Esophagus (tissue), 2 donors: ENCODE data around the gene KRR1. TPM values are rescaled to one million over a fixed set of nuclear protein-coding genes. Genes with fewer than 3 reads are reported as not detected.

ENCODE experiments used
- H3K27ac ChIP-seq, 2 donors: one replicate each; pipeline ENCODE4 v1.5.1; 2013; ENCODE audit warnings: low read depth in 2 of 2, mild to moderate bottlenecking in 2 of 2, inconsistent platforms in 1 of 2, low read length in 1 of 2, moderate library complexity in 1 of 2
- H3K27me3 ChIP-seq, 2 donors: one replicate each; pipeline ENCODE4 v1.6.1; 2013; ENCODE audit warnings: low read length in 2 of 2, control low read depth in 1 of 2, mild to moderate bottlenecking in 1 of 2; ENCODE audit not compliant: insufficient read depth in 2 of 2, control insufficient read depth in 1 of 2
- H3K36me3 ChIP-seq, 2 donors: one replicate each; pipeline ENCODE4 v1.6.1; 2013; ENCODE audit warnings: low read length in 1 of 2; ENCODE audit not compliant: control insufficient read depth in 2 of 2, insufficient read depth in 2 of 2
- H3K4me1 ChIP-seq, 2 donors: one replicate each; pipeline ENCODE4 v1.6.1; 2013; ENCODE audit warnings: low read length in 1 of 2; ENCODE audit not compliant: control insufficient read depth in 2 of 2, insufficient read depth in 2 of 2
- H3K4me3 ChIP-seq, 2 donors: one replicate each; pipeline ENCODE4 v1.5.1; 2013; ENCODE audit warnings: low read length in 2 of 2, mild to moderate bottlenecking in 2 of 2, low read depth in 1 of 2, moderate library complexity in 1 of 2
- H3K9me3 ChIP-seq, 2 donors: one replicate each; pipeline ENCODE4 v1.6.1; 2013; ENCODE audit warnings: mild to moderate bottlenecking in 2 of 2, low read depth in 1 of 2, low read length in 1 of 2, moderate library complexity in 1 of 2; ENCODE audit not compliant: control insufficient read depth in 2 of 2, insufficient read depth in 1 of 2
- WGBS, 2 donors: extraction: QIAGEN DNeasy Blood & Tissue Kit; methylation state at CpG; one replicate each; pipeline ENCODE4 v1.1.7; 2013; 5-methylcytosine and 5-hydroxymethylcytosine counted together
- polyA plus RNA-seq, 2 donors: library from polyadenylated mRNA; stranded (reverse); fragments of 200-250 nt; gene quantifications; one replicate each; pipeline ENCODE4 v1.2.3, GENCODE V29; 2013
- donor health status: healthy with polysubstance abuse.
- donor health status: Bipolar disorder and iron deficiency.

KRR1 gene
- polyA plus RNA-seq, 2 donors = 22.3 to 22.6 TPM

DNA sequence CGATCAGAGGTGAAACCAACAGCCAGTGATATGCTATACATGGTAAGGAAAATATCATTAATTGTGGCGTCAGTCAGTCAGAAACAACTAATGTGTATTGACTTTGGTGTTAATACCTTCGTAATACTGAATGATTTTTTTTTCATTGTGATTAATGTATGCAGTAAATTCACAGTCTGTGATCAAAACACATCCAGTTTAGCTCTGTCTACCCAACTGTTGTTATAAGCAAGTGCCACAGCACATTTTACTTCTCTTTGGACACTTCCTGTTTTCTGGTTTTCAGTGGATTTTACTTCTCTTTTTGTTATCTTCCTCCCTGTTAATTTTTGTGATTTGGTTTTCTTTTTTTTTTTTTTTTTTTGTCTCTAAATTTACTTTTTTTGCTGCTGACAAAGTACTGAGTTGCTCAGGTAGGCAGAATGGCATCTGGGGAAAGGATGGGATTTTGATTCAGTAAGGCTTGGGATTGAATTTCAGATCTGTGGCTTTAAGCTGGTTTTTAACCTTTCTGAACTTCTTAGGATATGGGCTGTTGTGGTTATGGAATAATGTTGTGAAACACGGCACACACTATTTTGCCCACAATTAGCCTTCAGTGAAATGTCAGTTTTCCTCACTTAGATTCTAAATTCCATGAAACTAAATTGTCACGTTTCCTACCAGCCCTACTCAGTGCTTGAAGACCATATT, 30.2 kb downstream of the KRR1 start:
- Histone ChIP-seq H3K27ac (peak overlapping the region in 1 of 2 donors; percentile 67), H3K4me3 (peak overlapping the region; percentile 20 to 55)
- 26 to 31% methylated on average over 5 of the region's 5 CpGs for WGBS, 2 donors

DNA sequence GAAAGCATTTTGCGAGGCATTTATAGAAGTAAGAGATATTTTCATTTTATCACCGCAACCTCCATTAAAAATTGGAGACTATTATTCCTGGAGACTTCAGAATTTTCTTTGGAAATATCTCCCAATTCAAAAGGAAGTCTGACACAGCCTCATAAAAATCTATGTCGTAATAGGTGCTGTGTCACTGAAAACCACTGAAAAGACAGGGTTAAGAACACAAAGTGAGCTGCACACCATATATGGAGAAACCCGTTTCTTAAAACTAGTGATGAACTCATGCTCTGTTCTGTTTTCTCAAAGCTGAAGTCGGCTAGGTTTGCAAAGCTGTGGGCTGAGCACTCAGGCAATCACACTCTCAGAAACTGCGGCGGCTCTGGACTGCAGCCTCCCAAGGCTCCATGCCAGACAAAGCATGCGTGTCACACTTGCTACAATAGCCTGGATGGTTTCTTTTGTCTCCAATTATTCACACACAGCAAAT, 30.9 kb downstream of the KRR1 start, which contains the start of gene GLIPR1:
TSS of gene GLIPR1 (plus strand) at position 287 of the 481 bp plus-strand sequence. CDS start at position 413, 126 bp downstream.
- no peaks in the 10 kb centered on the region for H3K27me3 ChIP-seq
- H3K9me3 ChIP-seq = no peaks in the 10 kb centered on the region
- H3K36me3 ChIP-seq = no peaks in the 10 kb centered on the region
- no peaks in the 10 kb centered on the region for H3K4me1 ChIP-seq
- H3K4me3 ChIP-seq = peak within 1 kb of the TSS; percentile 20 to 55
- 16 to 18% methylated on average over 8 of the region's 8 CpGs for WGBS, 2 donors
- peak within 1 kb of the TSS; percentile 81 to 86 for H3K27ac ChIP-seq

More for the DNA sequence above, 30.2 kb downstream of the KRR1 start:
- Histone ChIP-seq H3K36me3 (no peaks in the 10 kb centered on the region), H3K4me1 (no peaks in the 10 kb centered on the region), H3K9me3 (no peaks in the 10 kb centered on the region), H3K27me3 (no peaks in the 10 kb centered on the region)

DNA sequence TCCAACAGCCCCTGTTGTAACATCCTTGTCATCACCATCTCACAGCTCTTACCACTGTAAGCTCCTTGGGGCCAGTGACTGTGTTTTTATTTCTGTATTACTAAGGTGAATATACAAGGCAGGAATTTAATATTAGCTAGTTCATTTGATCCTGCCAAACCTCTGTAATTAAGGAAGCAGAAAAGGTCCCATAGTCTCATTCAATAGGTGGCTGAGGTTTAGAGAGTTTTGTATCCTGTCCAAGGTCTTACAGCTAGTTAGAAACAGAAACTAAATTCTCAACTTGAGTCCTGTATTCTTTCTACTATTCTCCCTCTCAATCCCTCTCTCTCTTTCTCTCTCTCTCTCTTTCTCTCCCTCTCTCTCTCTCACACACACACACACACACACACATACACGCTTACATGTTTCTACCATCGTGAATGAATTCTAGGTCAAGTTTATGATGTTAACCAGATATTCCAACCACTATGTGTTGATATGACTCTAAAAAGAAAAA, 31.4 kb downstream of the KRR1 start:
- no peaks in the 10 kb centered on the region for H3K36me3 ChIP-seq
- H3K9me3 ChIP-seq = no peaks in the 10 kb centered on the region
- no peaks in the 10 kb centered on the region for H3K27me3 ChIP-seq
- peak overlapping the region; percentile 42 to 81 for H3K27ac ChIP-seq
- H3K4me3 ChIP-seq = peak overlapping the region in 1 of 2 donors; percentile 55
- WGBS, 2 donors = 16 to 24% methylated on average over 2 of the region's 2 CpGs
- H3K4me1 ChIP-seq = no peaks in the 10 kb centered on the region

DNA sequence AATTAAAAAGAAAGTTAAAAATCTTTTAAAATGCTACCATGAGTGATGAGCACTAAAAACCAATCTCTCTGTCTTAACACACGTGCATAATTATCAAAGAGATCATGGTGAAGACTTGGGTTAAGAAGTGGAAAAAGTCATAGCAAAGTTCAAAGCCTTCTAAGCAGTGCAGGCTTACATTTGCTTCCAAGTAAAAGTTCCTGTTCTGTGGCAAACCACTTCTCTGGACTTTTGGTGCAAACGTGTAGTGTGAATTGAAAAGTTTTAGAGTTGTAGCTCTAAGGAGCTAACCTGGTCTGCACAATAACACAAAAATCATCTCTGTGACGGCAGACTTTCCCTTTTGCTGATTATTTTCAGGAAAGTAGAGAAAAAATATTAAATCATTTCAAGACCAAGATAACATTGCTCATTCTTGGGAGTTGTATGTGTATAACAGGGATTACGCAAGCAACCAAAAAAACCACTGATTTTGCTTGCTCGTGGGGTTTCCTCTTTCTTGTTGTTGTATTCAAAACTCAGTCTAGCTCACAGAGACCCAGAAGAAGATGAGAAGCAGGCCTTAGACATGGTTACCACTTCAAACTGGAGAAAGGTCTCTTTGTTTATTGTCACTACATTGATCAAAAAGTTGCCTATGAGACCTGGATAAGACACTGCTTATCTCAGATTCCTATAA, 33.2 kb downstream of the KRR1 start:
- Histone ChIP-seq H3K4me3 (no peak overlapping the region), H3K27me3 (no peaks in the 10 kb centered on the region), H3K4me1 (no peaks in the 10 kb centered on the region), H3K9me3 (no peaks in the 10 kb centered on the region), H3K27ac (no peak overlapping the region), H3K36me3 (no peaks in the 10 kb centered on the region)
- WGBS, 2 donors = 64% methylated on average over 5 of the region's 5 CpGs

DNA sequence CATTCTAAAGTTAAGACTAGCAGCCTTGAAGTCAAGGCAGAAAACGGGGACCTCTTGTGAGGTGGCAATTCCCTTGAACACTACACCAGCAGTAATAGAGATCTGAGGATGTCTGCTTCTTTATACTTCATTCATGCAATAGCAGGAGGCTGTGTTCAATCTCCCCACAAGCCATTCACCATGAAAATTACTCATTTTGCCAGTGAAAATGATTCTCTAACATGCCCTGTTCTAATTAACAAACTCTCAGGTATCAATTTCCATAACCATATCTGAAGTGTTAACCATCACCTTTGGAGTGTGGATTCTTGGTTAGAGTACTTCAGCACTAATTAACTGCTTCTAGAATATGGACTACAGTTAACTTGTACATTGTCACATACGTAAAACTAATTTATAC, 34.3 kb downstream of the KRR1 start:
- H3K36me3 ChIP-seq = no peaks in the 10 kb centered on the region
- no peaks in the 10 kb centered on the region for H3K9me3 ChIP-seq
- 70 to 78% methylated on average over 2 of the region's 2 CpGs for WGBS, 2 donors
- H3K4me3 ChIP-seq = no peak overlapping the region
- H3K27me3 ChIP-seq = no peaks in the 10 kb centered on the region
- no peaks in the 10 kb centered on the region for H3K4me1 ChIP-seq
- no peak overlapping the region for H3K27ac ChIP-seq

DNA sequence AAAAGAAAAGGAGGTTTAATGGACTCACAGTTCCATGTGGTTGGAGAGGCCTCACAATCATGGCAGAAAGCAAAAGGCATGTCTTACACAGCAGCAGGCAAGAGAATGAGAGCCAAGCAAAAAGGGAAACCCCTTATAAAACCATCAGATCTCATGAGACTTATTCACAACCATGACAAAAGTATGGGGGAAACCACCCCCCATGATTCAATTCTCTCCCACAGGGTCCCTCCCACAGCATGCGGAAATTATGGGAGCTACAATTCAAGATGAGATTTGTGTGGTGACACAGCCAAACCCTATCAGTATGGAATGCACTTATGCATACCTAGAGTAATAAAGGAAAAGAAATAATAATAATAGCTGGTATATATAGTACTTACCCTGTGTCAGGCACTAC, 35.3 kb downstream of the KRR1 start:
- no peaks in the 10 kb centered on the region for H3K27me3 ChIP-seq
- H3K4me3 ChIP-seq = no peak overlapping the region
- no peaks in the 10 kb centered on the region for H3K36me3 ChIP-seq
- H3K27ac ChIP-seq = no peak overlapping the region
- no peaks in the 10 kb centered on the region for H3K4me1 ChIP-seq
- WGBS, 2 donors = 88 to 96% methylated on average over 1 of the region's 1 CpG
- no peaks in the 10 kb centered on the region for H3K9me3 ChIP-seq

DNA sequence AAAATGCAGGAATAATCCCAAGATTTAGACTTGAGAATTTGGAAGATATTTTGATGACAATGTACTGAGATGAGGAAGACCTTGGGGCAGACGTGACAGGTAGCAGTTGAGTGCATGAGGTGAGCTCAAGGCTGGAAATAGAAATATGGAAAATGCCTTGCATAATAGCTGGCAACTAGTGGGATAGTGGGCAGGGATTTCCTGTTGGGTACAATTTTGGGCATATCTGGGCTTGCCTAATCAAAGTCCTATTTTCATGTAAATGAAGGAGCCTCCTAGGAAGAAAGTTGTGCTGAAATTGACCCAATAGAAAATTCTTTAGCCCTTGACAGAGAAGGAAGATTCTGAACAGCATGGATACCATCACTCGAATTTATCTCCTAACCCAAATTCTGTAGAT, 37.3 kb downstream of the KRR1 start:
- no peaks in the 10 kb centered on the region for H3K9me3 ChIP-seq
- H3K36me3 ChIP-seq = no peaks in the 10 kb centered on the region
- no peak overlapping the region for H3K27ac ChIP-seq
- H3K4me1 ChIP-seq = no peaks in the 10 kb centered on the region
- H3K27me3 ChIP-seq = no peaks in the 10 kb centered on the region
- 52 to 69% methylated on average over 2 of the region's 2 CpGs for WGBS, 2 donors
- H3K4me3 ChIP-seq = no peak overlapping the region

DNA sequence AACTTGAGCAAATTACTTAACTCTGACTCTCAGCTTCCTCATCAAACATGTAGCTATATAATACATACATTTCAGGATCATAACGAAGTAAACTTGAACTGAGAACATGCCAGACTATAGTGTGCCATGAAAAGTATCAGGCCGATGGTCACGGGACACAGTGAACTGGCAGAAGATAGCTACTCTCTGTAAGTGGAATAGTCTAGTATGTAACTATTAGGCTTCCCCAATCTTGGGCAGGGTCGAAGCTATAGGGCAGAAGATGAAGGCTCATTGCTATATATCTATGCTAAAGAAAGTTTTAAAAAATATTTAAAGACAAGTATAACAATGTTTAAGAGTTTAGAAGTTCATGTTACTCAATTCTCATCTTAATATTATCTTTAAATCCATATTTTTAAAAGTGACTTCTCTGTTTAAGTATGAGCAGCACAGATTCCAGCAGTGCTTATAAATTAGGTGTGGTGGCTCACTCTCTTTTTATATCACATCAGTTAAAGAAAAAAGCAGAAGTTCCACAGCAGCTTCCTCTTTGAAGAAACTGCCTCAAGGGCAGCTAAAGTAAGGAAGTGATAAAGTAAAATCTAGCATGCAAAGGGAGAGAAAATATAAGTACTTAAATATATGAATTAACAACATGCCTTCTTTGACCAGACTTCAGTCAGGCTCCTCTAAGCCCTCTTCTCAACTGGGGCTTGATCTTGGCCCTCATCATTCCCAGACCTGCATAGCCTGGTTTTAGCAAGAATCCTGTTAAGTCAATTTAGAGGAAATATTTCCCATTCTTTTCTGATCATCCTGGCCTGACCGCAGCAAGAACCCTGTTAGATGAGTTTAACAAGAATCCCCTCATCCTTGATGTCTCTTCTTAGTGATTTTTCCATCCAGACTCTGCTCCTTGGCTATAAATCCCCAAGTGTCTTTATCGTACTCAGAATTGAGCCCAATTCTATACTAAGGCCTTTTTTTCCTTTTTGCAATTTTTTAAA, 39.2 kb downstream of the KRR1 start:
- 81 to 85% methylated on average over 6 of the region's 6 CpGs for WGBS, 2 donors
- Histone ChIP-seq H3K4me1 (no peaks in the 10 kb centered on the region), H3K27me3 (no peaks in the 10 kb centered on the region), H3K9me3 (no peaks in the 10 kb centered on the region), H3K36me3 (no peaks in the 10 kb centered on the region), H3K27ac (no peak overlapping the region), H3K4me3 (no peak overlapping the region)

DNA sequence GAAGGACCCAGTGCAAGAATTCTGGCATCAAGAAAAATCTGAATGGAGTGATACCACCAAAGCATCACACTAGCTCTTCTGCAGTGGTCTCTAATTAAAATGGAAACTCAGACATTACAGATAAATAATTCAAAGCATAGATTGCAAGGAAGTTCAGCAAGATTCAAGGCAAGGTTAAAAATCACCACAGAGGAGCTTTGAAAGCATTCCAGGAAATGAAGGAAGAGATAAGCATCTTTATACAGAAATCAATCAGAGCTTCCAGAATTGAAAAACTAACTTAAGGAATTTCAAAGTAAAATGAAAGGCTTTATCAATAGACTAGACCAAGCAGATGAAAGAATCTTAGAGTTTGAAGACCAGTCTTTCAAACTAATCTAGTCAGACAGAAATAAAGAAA, 51.2 kb downstream of the KRR1 start:
- Histone ChIP-seq H3K27me3 (no peaks in the 10 kb centered on the region), H3K4me3 (no peak overlapping the region), H3K9me3 (no peaks in the 10 kb centered on the region), H3K36me3 (no peaks in the 10 kb centered on the region), H3K27ac (no peak overlapping the region), H3K4me1 (no peaks in the 10 kb centered on the region)
